Spleen (tissue), 7 donors: ENCODE measurements around the gene FUT7.

ENCODE experiments used
- POLR2AphosphoS5 ChIP-seq, 3 donors: sonication (generic); formaldehyde crosslinking; IDR thresholded peaks; one replicate each; pipeline ENCODE4 v1.5.1; 2017; ENCODE audit warnings: antibody characterized with exemption in 3 of 3
- TF ChIP-seq, protein P1 (sequence below), 11 experiments: fragments of 200-600 bp in 7 of 11; fragments of 450-650 bp in 4 of 11; sonication (generic) in 4 of 11; IDR thresholded peaks in 8 of 11; conservative IDR thresholded peaks in 3 of 11; 1 replicate in 7 of 11; 2 replicates in 4 of 11; pipeline versions ENCODE4 v1.4.0 to v1.8.0; 2016 to 2021; ENCODE audit warnings: antibody characterized with exemption in 11 of 11, inconsistent platforms in 4 of 11, mild to moderate bottlenecking in 1 of 11
- donor health status: DM: no; HTN: no; CAD: no; lungs with moderate emphysema.
- donor health status: DM: no; HTN: no; CAD: no.
- donor health status: DM: no; HTN: no; CAD: no.

GRCh38 chr9:137069508-137070091, 37.7 kb upstream of the FUT7 start:
- TF ChIP-seq, protein P1, sequence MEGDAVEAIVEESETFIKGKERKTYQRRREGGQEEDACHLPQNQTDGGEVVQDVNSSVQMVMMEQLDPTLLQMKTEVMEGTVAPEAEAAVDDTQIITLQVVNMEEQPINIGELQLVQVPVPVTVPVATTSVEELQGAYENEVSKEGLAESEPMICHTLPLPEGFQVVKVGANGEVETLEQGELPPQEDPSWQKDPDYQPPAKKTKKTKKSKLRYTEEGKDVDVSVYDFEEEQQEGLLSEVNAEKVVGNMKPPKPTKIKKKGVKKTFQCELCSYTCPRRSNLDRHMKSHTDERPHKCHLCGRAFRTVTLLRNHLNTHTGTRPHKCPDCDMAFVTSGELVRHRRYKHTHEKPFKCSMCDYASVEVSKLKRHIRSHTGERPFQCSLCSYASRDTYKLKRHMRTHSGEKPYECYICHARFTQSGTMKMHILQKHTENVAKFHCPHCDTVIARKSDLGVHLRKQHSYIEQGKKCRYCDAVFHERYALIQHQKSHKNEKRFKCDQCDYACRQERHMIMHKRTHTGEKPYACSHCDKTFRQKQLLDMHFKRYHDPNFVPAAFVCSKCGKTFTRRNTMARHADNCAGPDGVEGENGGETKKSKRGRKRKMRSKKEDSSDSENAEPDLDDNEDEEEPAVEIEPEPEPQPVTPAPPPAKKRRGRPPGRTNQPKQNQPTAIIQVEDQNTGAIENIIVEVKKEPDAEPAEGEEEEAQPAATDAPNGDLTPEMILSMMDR (IDR thresholded peaks at IDR 0.05 in 8 of 11, conservative IDR thresholded peaks at IDR 0.05 in 3 of 11), result no peak
- TF ChIP-seq POLR2AphosphoS5 (IDR thresholded peaks at IDR 0.05), result no peak
